Measurements from ENCODE around the gene RXRA. TPM values are rescaled to one million over a fixed set of nuclear protein-coding genes. Genes with fewer than 3 reads are reported as not detected.
A peak's percentile ranks its signal among the peaks of the same experiment; 100 is the strongest.

RXRA gene
- polyA plus RNA-seq, 3 donors, result 15.8 to 91.0 (median 23.2) TPM

DNA sequence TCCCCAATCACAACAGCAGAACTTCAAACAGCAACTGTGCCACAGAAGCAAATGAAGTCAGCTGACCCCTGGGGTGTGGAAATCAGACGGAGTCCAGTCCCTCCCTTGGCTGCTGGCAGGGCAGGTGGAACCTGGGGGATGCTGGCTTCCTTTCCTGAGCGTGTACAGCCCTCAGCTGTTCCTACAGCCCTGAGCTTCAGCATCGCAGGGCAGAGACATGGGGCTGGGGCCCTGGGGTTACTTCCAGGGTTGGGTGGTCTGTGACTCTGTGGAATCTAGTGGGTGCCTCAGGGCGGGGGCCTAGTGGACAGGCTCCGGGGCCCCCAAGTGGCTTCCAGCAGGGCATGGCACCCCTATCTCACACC is 7.3 kb upstream of the RXRA start:
- H3K4me3 Mint-ChIP-seq, result no peak overlapping the region
- TF ChIP-seq, protein P1, sequence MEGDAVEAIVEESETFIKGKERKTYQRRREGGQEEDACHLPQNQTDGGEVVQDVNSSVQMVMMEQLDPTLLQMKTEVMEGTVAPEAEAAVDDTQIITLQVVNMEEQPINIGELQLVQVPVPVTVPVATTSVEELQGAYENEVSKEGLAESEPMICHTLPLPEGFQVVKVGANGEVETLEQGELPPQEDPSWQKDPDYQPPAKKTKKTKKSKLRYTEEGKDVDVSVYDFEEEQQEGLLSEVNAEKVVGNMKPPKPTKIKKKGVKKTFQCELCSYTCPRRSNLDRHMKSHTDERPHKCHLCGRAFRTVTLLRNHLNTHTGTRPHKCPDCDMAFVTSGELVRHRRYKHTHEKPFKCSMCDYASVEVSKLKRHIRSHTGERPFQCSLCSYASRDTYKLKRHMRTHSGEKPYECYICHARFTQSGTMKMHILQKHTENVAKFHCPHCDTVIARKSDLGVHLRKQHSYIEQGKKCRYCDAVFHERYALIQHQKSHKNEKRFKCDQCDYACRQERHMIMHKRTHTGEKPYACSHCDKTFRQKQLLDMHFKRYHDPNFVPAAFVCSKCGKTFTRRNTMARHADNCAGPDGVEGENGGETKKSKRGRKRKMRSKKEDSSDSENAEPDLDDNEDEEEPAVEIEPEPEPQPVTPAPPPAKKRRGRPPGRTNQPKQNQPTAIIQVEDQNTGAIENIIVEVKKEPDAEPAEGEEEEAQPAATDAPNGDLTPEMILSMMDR (IDR thresholded peaks at IDR 0.05), result no peak
- no peak overlapping the region for H3K4me2 ChIP-seq (replicated peaks; ENCODE audit: extremely low read depth, low read length, poor library complexity, severe bottlenecking)
- H3K27ac Mint-ChIP-seq, result no peak overlapping the region
- 75% methylated on average over 1 of the region's 5 CpGs for WGBS (ENCODE audit: insufficient coverage)
- H3K27me3 Mint-ChIP-seq (ENCODE audit: low read depth in 3 of 3), result peaks cover 30 to 54% (median 34%) of the 10 kb centered on the region in 3 donors
- intact Hi-C loops (cut with micrococcal nuclease), result loop anchor here in 1 of 2 donors (5.0 kb wide), 1 partner anchor 147 kb away; no protein-coding TSS in a partner anchor
- H3K9ac ChIP-seq (ENCODE audit: insufficient read depth, low read length, poor library complexity, severe bottlenecking), result no peak overlapping the region
- no peaks in the 10 kb centered on the region for H3K9me3 ChIP-seq (replicated peaks in 1 of 2; ENCODE audit: control insufficient read depth in 1 of 2, insufficient read depth in 1 of 2, low read length in 2 of 2)
- H2AFZ ChIP-seq (ENCODE audit: insufficient read depth, low read depth, low read length, poor library complexity, severe bottlenecking), result no peak overlapping the region
- peaks cover 3 to 9% of the 10 kb centered on the region in 2 donors for H3K4me1 ChIP-seq (ENCODE audit: control insufficient read depth in 1 of 2, insufficient read depth in 2 of 2, low read length in 2 of 2)
- no peak for DNase-seq
- H3K36me3 Mint-ChIP-seq, result no peaks in the 10 kb centered on the region
- H3K4me3 ChIP-seq (replicated peaks in 1 of 3; ENCODE audit: low read depth in 2 of 3, low read length in 3 of 3), result no peak overlapping the region
- H3K9me3 Mint-ChIP-seq, result peaks cover 0 to 2% (median 0%) of the 10 kb centered on the region in 7 donors
- H3K36me3 ChIP-seq (replicated peaks in 1 of 2; ENCODE audit: control insufficient read depth in 1 of 2, insufficient read depth in 2 of 2, low read length in 2 of 2), result no peaks in the 10 kb centered on the region
- H4K20me1 ChIP-seq (ENCODE audit: insufficient read depth, low read length), result no peaks in the 10 kb centered on the region
- H3K79me2 ChIP-seq (ENCODE audit: insufficient read depth, low read length), result no peaks in the 10 kb centered on the region
- H3K4me1 Mint-ChIP-seq, result peaks cover 14% of the 10 kb centered on the region
- H3K27ac ChIP-seq (ENCODE audit: low read depth in 1 of 2, low read length in 2 of 2), result no peak overlapping the region
- H3K27me3 ChIP-seq (ENCODE audit: control insufficient read depth in 2 of 2, insufficient read depth in 2 of 2, low read length in 2 of 2), result peaks cover 0 to 25% of the 10 kb centered on the region in 2 donors

DNA sequence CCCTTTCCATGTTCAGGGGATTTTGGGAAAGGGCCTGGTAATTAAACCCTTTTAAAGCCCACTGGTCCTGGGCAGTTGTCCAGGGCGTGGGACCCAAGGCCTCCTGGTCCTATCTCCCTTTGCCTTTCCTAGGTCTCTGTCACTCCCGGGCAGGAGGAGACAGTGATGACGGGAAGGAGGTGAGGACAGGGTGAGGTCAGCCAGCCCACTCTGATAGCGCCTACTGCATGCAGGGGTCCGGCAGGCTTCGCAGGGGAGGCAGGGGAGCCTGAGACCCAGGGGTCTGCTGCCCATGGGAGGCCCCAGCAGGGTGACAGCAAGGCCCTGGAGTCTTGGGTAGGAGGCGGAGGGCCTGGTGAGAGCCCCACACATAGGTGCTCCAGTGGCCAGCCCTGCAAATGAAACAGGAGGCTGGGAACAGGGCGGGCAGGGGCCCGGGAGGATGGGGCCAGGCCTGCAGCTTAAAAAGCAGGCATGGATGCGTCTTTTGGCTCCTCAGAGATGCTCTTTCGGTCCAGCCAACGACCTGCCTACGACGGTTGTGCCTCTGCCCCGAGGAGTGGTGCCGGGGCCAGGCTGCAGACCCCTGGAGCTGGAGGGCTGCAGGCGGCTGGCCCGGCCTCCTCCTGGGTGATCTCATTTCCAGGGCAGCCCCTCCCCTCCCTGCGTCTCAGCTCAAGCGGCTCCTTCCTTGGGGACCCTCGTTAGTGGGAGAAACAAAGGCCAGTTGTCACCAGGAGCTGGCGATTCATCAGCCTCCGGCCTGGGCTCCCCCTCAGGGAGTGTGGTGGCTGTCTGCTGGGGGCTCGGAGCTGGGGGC is 6.7 kb upstream of the RXRA start:
- Histone ChIP-seq H3K27ac (ENCODE audit: low read depth in 1 of 2, low read length in 2 of 2) (no peak overlapping the region), H4K20me1 (ENCODE audit: insufficient read depth, low read length) (no peaks in the 10 kb centered on the region), H3K4me3 (replicated peaks in 1 of 3; ENCODE audit: low read depth in 2 of 3, low read length in 3 of 3) (no peak overlapping the region), H3K9me3 (replicated peaks in 1 of 2; ENCODE audit: control insufficient read depth in 1 of 2, insufficient read depth in 1 of 2, low read length in 2 of 2) (no peaks in the 10 kb centered on the region), H3K4me1 (ENCODE audit: control insufficient read depth in 1 of 2, insufficient read depth in 2 of 2, low read length in 2 of 2) (peaks cover 9 to 15% of the 10 kb centered on the region in 2 donors), H3K4me2 (replicated peaks; ENCODE audit: extremely low read depth, low read length, poor library complexity, severe bottlenecking) (no peak overlapping the region), H3K79me2 (ENCODE audit: insufficient read depth, low read length) (no peaks in the 10 kb centered on the region), H3K36me3 (replicated peaks in 1 of 2; ENCODE audit: control insufficient read depth in 1 of 2, insufficient read depth in 2 of 2, low read length in 2 of 2) (no peaks in the 10 kb centered on the region), H3K9ac (ENCODE audit: insufficient read depth, low read length, poor library complexity, severe bottlenecking) (no peak overlapping the region), H2AFZ (ENCODE audit: insufficient read depth, low read depth, low read length, poor library complexity, severe bottlenecking) (no peak overlapping the region), H3K27me3 (ENCODE audit: control insufficient read depth in 2 of 2, insufficient read depth in 2 of 2, low read length in 2 of 2) (peaks cover 0 to 25% of the 10 kb centered on the region in 2 donors)
- Mint-ChIP-seq H3K4me3 (peak overlapping the region in 1 of 2 donors; percentile 30), H3K9me3 (peaks cover 0 to 2% (median 0%) of the 10 kb centered on the region in 7 donors), H3K4me1 (peaks cover 20% of the 10 kb centered on the region), H3K36me3 (peaks cover 0 to 2% of the 10 kb centered on the region in 2 donors), H3K27me3 (ENCODE audit: low read depth in 3 of 3) (peaks cover 30 to 57% (median 34%) of the 10 kb centered on the region in 3 donors), H3K27ac (no peak overlapping the region)
- intact Hi-C loops (cut with micrococcal nuclease), result loop anchor here (5.0 to 10.0 kb wide), 5 partner anchors 75 to 255 kb away; partner anchors contain the start of gene BRD3 (in 1 of the 2)
- TF ChIP-seq, protein P1 (IDR thresholded peaks at IDR 0.05), result no peak
- DNase-seq, result no peak
- WGBS (ENCODE audit: insufficient coverage), result 95% methylated on average over 16 of the region's 24 CpGs
